ENCODE measurements around the gene PHYKPL. TPM values are rescaled to one million over a fixed set of nuclear protein-coding genes. Genes with fewer than 3 reads are reported as not detected.

The PHYKPL gene
- total RNA-seq, 1 experiment from 2014 or later = 43.9 TPM

- ChIA-PET POLR2A (ENCODE audit: low non-redundant PET) (no interaction called here), CTCF (no interaction called here)
- Histone ChIP-seq H3K27me3 (replicated peaks; ENCODE audit: insufficient read depth, low read depth, low read length, poor library complexity) (no peaks in the 10 kb centered on the region), H3K9me3 (ENCODE audit: low read depth, low read length, poor library complexity, severe bottlenecking) (no peaks in the 10 kb centered on the region), H3K4me3 (ENCODE audit: low read depth, low read length, poor library complexity, severe bottlenecking) (no peak overlapping the region), H3K27ac (ENCODE audit: low read depth, low read length, poor library complexity, severe bottlenecking) (no peak overlapping the region), H3K36me3 (ENCODE audit: insufficient read depth, low read length, poor library complexity, severe bottlenecking) (no peaks in the 10 kb centered on the region), H3K4me1 (ENCODE audit: insufficient read depth, low read length, poor library complexity, severe bottlenecking) (no peaks in the 10 kb centered on the region)
- no peak for DNase-seq (ENCODE audit: low spot score)
- intact Hi-C loops (cut with micrococcal nuclease; ENCODE audit: unreplicated experiment) = no loop called here
- TF ChIP-seq EZH2 (IDR thresholded peaks at IDR 0.05; ENCODE audit: borderline replicate concordance, low read depth, low read length, poor library complexity, severe bottlenecking) = no peak
- TF ChIP-seq CTCF (conservative IDR thresholded peaks at IDR 0.05; ENCODE audit: low read depth, low read length) = no peak
- no TSS peak for BruUV-seq (replicated peaks)
Observed at GRCh38 chr5:178274781-178275537, 42.4 kb upstream of the PHYKPL start.

- Histone ChIP-seq H3K9me3 (ENCODE audit: low read depth, low read length, poor library complexity, severe bottlenecking) (no peaks in the 10 kb centered on the region), H3K4me1 (ENCODE audit: insufficient read depth, low read length, poor library complexity, severe bottlenecking) (no peaks in the 10 kb centered on the region), H3K36me3 (ENCODE audit: insufficient read depth, low read length, poor library complexity, severe bottlenecking) (no peaks in the 10 kb centered on the region), H3K27me3 (replicated peaks; ENCODE audit: insufficient read depth, low read depth, low read length, poor library complexity) (no peaks in the 10 kb centered on the region), H3K4me3 (ENCODE audit: low read depth, low read length, poor library complexity, severe bottlenecking) (no peak overlapping the region), H3K27ac (ENCODE audit: low read depth, low read length, poor library complexity, severe bottlenecking) (no peak overlapping the region)
- no TSS peak for BruUV-seq (replicated peaks)
- CTCF ChIA-PET = no interaction called here
- DNase-seq (ENCODE audit: low spot score) = no peak
- TF ChIP-seq EZH2 (IDR thresholded peaks at IDR 0.05; ENCODE audit: borderline replicate concordance, low read depth, low read length, poor library complexity, severe bottlenecking) = no peak
- TF ChIP-seq CTCF (conservative IDR thresholded peaks at IDR 0.05; ENCODE audit: low read depth, low read length) = no peak
- intact Hi-C loops (cut with micrococcal nuclease; ENCODE audit: unreplicated experiment) = no loop called here
- POLR2A ChIA-PET (ENCODE audit: low non-redundant PET) = no interaction called here
Observed at GRCh38 chr5:178273665-178274541, 41.3 kb upstream of the PHYKPL start.

GRCh38 chr5:178273041-178273440, 40.4 kb upstream of the PHYKPL start:
- no peaks in the 10 kb centered on the region for H3K4me1 ChIP-seq (ENCODE audit: insufficient read depth, low read length, poor library complexity, severe bottlenecking)
- no peak overlapping the region for H3K4me3 ChIP-seq (ENCODE audit: low read depth, low read length, poor library complexity, severe bottlenecking)
- no peak overlapping the region for H3K27ac ChIP-seq (ENCODE audit: low read depth, low read length, poor library complexity, severe bottlenecking)
- no peak for DNase-seq (ENCODE audit: low spot score)
- no peaks in the 10 kb centered on the region for H3K36me3 ChIP-seq (ENCODE audit: insufficient read depth, low read length, poor library complexity, severe bottlenecking)
- ChIA-PET CTCF (no interaction called here), POLR2A (ENCODE audit: low non-redundant PET) (no interaction called here)
- BruUV-seq (replicated peaks) = no TSS peak
- intact Hi-C loops (cut with micrococcal nuclease; ENCODE audit: unreplicated experiment) = no loop called here
- H3K9me3 ChIP-seq (ENCODE audit: low read depth, low read length, poor library complexity, severe bottlenecking) = no peaks in the 10 kb centered on the region
- TF ChIP-seq EZH2 (IDR thresholded peaks at IDR 0.05; ENCODE audit: borderline replicate concordance, low read depth, low read length, poor library complexity, severe bottlenecking) (no peak), CTCF (conservative IDR thresholded peaks at IDR 0.05; ENCODE audit: low read depth, low read length) (no peak)
- H3K27me3 ChIP-seq (replicated peaks; ENCODE audit: insufficient read depth, low read depth, low read length, poor library complexity) = no peaks in the 10 kb centered on the region
